Measurements from ENCODE around the gene CSH2. TPM values are rescaled to one million over a fixed set of nuclear protein-coding genes. Genes with fewer than 3 reads are reported as not detected.

The CSH2 gene
- total and polyA plus RNA-seq, 2 of the 13 experiments (the other 11 are each of a cell fraction or from before 2014, with no cell fraction given), result not detected

DNA sequence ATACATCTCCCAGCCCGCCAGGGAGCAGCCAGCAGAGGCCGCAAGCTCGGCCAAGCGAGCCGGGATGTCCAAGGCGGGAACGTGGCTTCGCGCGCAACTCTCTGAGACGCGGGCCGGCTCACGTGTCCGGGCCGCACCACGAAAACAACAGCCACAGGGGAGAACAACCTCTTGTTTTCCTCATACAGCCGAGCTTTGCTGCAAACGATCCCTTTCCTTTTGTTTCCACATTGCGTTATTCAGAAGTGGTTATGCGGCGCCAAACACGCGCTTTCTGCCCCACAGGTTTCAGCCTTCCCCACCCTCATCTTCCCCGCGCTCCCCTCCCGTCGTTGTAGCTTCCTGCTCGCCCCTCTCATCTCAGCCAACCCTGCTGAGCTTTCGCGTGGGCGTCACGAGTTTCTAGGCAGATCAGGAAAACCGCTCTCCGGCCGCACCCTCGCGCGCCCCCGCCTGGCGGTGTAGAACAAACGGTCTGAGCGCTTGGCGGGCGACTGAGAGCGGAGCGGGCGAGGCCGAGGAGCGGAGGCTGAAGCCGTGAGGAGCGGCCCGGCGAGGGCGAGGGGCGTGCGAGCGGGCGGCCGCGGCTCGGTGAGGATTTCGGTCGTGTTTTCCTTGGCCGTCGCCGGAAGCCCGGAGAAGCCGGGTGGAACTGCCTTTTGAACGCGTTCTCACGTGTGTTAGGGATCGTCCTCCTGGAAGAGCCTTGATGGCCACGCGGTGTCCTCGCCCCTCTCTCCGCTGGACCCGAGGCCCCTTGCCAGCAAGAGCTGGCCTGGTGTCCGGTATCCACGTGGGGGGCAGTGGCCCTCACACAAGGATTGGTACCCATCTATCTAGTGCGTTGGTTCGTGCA, 24.4 kb downstream of the CSH2 start (continued):
- TF ChIP-seq, protein P1, sequence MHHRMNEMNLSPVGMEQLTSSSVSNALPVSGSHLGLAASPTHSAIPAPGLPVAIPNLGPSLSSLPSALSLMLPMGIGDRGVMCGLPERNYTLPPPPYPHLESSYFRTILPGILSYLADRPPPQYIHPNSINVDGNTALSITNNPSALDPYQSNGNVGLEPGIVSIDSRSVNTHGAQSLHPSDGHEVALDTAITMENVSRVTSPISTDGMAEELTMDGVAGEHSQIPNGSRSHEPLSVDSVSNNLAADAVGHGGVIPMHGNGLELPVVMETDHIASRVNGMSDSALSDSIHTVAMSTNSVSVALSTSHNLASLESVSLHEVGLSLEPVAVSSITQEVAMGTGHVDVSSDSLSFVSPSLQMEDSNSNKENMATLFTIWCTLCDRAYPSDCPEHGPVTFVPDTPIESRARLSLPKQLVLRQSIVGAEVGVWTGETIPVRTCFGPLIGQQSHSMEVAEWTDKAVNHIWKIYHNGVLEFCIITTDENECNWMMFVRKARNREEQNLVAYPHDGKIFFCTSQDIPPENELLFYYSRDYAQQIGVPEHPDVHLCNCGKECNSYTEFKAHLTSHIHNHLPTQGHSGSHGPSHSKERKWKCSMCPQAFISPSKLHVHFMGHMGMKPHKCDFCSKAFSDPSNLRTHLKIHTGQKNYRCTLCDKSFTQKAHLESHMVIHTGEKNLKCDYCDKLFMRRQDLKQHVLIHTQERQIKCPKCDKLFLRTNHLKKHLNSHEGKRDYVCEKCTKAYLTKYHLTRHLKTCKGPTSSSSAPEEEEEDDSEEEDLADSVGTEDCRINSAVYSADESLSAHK (CRISPR knock-in tag; IDR thresholded peaks at IDR 0.05; ENCODE audit: borderline replicate concordance), result no peak
- TF ChIP-seq ZNF530 (CRISPR knock-in tag; IDR thresholded peaks at IDR 0.05; ENCODE audit: low read depth), result no peak
- no peak for TF ChIP-seq STAT5B (CRISPR knock-in tag; IDR thresholded peaks at IDR 0.05)
- no peak for TF ChIP-seq SP5 (CRISPR knock-in tag; IDR thresholded peaks at IDR 0.05; ENCODE audit: borderline replicate concordance, low read depth)
- no peak for TF ChIP-seq SKI (IDR thresholded peaks at IDR 0.05; ENCODE audit: partially characterized antibody)
- TF ChIP-seq FOXA3 (CRISPR knock-in tag; IDR thresholded peaks at IDR 0.05), result no peak
- TF ChIP-seq FOXO1 (CRISPR knock-in tag; IDR thresholded peaks at IDR 0.05), result no peak
- no peak for TF ChIP-seq ZNF260 (CRISPR knock-in tag; IDR thresholded peaks at IDR 0.05; ENCODE audit: borderline replicate concordance, low read depth)
- TF ChIP-seq ADNP (CRISPR knock-in tag; IDR thresholded peaks at IDR 0.05), result no peak
- TF ChIP-seq CEBPB (IDR thresholded peaks at IDR 0.05; ENCODE audit: borderline replicate concordance, low read depth, low read length), result no peak
- TF ChIP-seq ZNF235 (CRISPR knock-in tag; IDR thresholded peaks at IDR 0.05; ENCODE audit: borderline replicate concordance), result no peak
- TF ChIP-seq EEA1 (CRISPR knock-in tag; IDR thresholded peaks at IDR 0.05; ENCODE audit: borderline replicate concordance), result no peak
- no peak for TF ChIP-seq SNAPC2 (CRISPR knock-in tag; IDR thresholded peaks at IDR 0.05)
- TF ChIP-seq, protein P2, sequence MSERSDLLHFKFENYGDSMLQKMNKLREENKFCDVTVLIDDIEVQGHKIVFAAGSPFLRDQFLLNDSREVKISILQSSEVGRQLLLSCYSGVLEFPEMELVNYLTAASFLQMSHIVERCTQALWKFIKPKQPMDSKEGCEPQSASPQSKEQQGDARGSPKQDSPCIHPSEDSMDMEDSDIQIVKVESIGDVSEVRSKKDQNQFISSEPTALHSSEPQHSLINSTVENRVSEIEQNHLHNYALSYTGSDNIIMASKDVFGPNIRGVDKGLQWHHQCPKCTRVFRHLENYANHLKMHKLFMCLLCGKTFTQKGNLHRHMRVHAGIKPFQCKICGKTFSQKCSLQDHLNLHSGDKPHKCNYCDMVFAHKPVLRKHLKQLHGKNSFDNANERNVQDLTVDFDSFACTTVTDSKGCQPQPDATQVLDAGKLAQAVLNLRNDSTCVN (CRISPR knock-in tag; IDR thresholded peaks at IDR 0.05; ENCODE audit: borderline replicate concordance), result no peak
- TF ChIP-seq RFX5 (IDR thresholded peaks at IDR 0.05; ENCODE audit: low read depth, low read length), result peak; percentile 99
- no peak for TF ChIP-seq TBX2 (CRISPR knock-in tag; IDR thresholded peaks at IDR 0.05; ENCODE audit: borderline replicate concordance)
- TF ChIP-seq ZNF674 (CRISPR knock-in tag; IDR thresholded peaks at IDR 0.05; ENCODE audit: low read depth), result no peak
- TF ChIP-seq ZNF614 (CRISPR knock-in tag; IDR thresholded peaks at IDR 0.05; ENCODE audit: borderline replicate concordance), result no peak
- TF ChIP-seq PHF5A (CRISPR knock-in tag; IDR thresholded peaks at IDR 0.05; ENCODE audit: low read depth, unreplicated experiment), result no peak
- no peak for TF ChIP-seq ZNF292 (CRISPR knock-in tag; IDR thresholded peaks at IDR 0.05; ENCODE audit: borderline replicate concordance, low read depth)
- peak; percentile 66 for TF ChIP-seq ATF7 (IDR thresholded peaks at IDR 0.05)
- TF ChIP-seq ATF7 (CRISPR knock-in tag; IDR thresholded peaks at IDR 0.05), result no peak
- TF ChIP-seq ZNF234 (CRISPR knock-in tag; conservative IDR thresholded peaks at IDR 0.05), result no peak
- TF ChIP-seq, protein P3, sequence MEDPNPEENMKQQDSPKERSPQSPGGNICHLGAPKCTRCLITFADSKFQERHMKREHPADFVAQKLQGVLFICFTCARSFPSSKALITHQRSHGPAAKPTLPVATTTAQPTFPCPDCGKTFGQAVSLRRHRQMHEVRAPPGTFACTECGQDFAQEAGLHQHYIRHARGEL (CRISPR knock-in tag; IDR thresholded peaks at IDR 0.05), result no peak
- TF ChIP-seq TOE1 (CRISPR knock-in tag; IDR thresholded peaks at IDR 0.05), result no peak
- 0 out of 2 replicates have a peak, but pooled peaks have one; percentile 22 for TF ChIP-seq THAP11 (CRISPR knock-in tag; IDR thresholded peaks at IDR 0.05)
- no peak for TF ChIP-seq TSC22D2 (CRISPR knock-in tag; IDR thresholded peaks at IDR 0.05; ENCODE audit: borderline replicate concordance)
- TF ChIP-seq ZNF564 (CRISPR knock-in tag; IDR thresholded peaks at IDR 0.05), result no peak
- TF ChIP-seq NFATC3 (CRISPR knock-in tag; IDR thresholded peaks at IDR 0.05), result no peak
